H7 (cell line): ENCODE results near the gene WWOX. TPM values are rescaled to one million over a fixed set of nuclear protein-coding genes. Genes with fewer than 3 reads are reported as not detected.
A peak's percentile ranks its signal among the peaks of the same experiment; 100 is the strongest.

ENCODE experiments used
- DNase-seq: peaks from one replicate; pipeline ENCODE4 v3.0.0; 2012
- H3K27me3 ChIP-seq: 2 replicates; pipeline ENCODE4 v1.6.0; 2011; ENCODE audit warnings: mild to moderate bottlenecking, low read length; ENCODE audit not compliant: control insufficient read depth, insufficient read depth
- H3K36me3 ChIP-seq: replicated peaks from 2 replicates; pipeline ENCODE4 v1.5.1; 2011; ENCODE audit warnings: low read length; ENCODE audit not compliant: control insufficient read depth, insufficient read depth
- H3K4me3 ChIP-seq: 2 replicates; pipeline ENCODE4 v1.5.1; 2011; ENCODE audit warnings: low read depth, mild to moderate bottlenecking, control low read depth, low read length, moderate library complexity; ENCODE audit not compliant: insufficient read depth
- total RNA-seq: library from RNA; depleted of rRNA; stranded (reverse); fragments of >200 nt; shearing (Covaris generic); gene quantifications from 2 replicates; pipeline ENCODE4 v1.2.3, GENCODE V29; 2014

WWOX gene
- total RNA-seq, 1 experiment from 2014 or later, result 29.2 TPM

DNA sequence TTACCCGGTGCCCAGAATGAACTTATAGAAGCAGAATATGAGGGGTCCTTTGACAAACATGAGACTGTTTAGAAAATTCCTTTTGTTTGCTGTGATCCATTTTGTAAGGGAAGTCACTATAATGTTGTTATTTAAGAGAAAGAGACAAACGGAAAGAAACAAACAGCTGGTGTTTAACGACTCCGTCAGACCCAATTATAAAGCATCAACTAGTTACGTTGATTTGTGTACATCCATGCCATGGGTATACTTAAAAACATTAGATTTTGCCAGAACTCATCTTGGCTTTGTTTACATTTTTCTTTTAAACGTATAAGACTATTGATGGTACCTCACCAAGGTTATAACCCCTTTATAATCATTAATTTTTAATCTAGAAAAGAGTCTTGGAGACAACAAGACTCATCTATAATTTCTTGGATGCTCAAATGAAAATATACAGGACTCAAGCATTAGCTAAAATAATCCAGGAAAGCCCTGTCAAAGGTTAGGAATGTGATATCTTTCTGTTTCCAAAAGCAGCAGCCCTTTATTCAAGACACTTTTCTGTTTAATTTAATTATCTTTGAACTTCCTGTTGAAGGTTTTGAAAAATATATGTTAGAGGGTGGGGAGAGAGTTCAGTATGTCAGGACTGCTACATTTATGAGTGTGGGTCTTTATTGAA is 331.7 kb downstream of the WWOX start:
- DNase-seq, result no peak
- Histone ChIP-seq H3K36me3 (no peaks in the 10 kb centered on the region), H3K4me3 (no peak overlapping the region), H3K27me3 (no peaks in the 10 kb centered on the region)

DNA sequence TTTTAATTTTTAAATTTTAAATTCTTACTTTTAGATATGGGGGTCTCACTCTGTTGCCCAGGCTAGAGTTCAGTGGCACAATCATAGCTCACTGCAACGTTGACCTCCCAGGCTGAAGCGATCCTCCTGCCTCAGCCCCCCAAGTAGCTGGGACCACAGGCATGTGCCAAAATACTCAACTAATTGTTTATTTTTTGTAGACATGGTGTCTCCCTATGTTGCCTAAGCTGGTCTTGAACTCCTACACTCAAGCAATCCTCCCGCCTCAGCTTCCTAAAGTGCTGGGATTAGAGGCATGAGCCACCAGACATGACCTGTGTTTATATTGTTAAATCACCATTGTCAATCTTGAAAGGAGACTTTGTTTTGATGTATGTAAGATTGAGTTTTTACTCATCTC is 332.2 kb downstream of the WWOX start:
- DNase-seq, result no peak
- Histone ChIP-seq H3K36me3 (no peaks in the 10 kb centered on the region), H3K4me3 (no peak overlapping the region), H3K27me3 (no peaks in the 10 kb centered on the region)

DNA sequence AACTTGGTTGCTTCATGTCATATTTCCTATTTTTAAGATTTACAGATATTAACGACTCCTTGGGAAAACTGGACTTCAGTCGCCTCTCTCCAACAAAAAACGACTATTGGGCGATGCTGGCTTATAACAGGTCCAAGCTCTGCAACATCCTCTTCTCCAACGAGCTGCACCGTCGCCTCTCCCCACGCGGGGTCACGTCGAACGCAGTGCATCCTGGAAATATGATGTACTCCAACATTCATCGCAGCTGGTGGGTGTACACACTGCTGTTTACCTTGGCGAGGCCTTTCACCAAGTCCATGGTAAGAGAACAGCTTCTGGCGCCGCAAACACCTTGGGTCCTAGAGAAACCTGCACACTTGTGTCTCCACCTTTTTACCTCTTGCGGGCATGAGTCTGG is 333.0 kb downstream of the WWOX start:
- no peaks in the 10 kb centered on the region for H3K36me3 ChIP-seq
- no peak for DNase-seq
- H3K4me3 ChIP-seq, result no peak overlapping the region
- H3K27me3 ChIP-seq, result no peaks in the 10 kb centered on the region

DNA sequence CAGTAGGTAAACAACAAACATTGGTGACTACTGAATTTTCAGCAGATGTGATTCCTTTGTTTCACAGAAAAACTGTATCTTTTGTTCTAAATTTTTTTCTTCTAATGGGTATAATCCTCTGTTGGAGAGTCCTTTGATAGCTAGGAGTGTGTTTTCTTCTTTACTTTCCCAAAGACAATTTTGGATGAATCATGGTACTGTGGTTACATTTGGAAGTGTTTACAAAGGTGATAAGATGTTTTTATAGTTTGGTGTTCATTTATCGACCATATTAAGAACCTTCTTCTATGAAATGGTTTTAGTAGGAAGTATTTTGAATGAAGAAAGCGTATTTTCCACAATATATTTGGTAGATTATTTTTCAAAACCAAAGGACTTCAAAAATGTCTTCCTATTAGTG is 333.7 kb downstream of the WWOX start:
- no peak for DNase-seq
- no peaks in the 10 kb centered on the region for H3K27me3 ChIP-seq
- no peak overlapping the region for H3K4me3 ChIP-seq
- H3K36me3 ChIP-seq, result no peaks in the 10 kb centered on the region

DNA sequence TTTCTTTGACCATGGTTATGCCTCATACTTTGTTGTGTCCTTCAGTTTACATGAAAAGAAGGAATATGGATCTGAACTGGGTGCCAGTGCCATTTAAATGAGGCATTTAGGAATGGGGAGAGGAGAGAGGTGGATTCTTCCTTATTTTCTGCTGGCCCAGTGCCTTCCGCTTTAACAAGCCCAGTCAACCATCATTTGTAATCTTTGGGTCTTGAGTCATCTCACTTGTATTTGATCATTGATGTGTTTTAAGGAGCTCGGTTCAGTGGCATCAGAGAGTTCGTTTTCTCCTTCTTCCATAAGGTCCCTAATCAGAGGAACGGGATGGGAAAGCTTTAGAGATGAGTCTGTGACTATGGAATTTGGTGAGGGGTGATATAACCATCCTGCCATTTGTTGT is 334.9 kb downstream of the WWOX start:
- H3K27me3 ChIP-seq, result no peaks in the 10 kb centered on the region
- DNase-seq, result no peak
- no peaks in the 10 kb centered on the region for H3K36me3 ChIP-seq
- H3K4me3 ChIP-seq, result no peak overlapping the region

DNA sequence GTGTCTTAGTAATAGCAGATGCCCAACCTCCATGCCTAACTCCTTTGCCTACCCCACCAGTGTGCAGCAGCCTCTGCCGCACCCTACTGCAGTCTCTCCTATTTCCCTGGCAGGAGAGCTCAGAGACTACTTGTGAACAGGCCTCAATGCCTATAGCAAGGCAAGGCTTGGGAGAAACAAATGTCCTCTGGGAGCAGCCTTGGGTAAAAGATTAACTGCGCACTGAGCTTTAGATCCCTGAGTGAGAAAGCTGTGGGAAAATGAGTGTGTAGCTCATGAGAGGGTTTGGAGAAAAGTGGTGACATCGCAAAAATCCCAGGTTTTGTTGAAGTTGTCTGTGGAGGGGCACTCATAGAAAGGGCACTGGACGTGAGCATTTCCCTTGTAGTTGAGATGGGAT is 335.8 kb downstream of the WWOX start:
- H3K4me3 ChIP-seq, result no peak overlapping the region
- H3K27me3 ChIP-seq, result no peaks in the 10 kb centered on the region
- no peak for DNase-seq
- H3K36me3 ChIP-seq, result no peaks in the 10 kb centered on the region

DNA sequence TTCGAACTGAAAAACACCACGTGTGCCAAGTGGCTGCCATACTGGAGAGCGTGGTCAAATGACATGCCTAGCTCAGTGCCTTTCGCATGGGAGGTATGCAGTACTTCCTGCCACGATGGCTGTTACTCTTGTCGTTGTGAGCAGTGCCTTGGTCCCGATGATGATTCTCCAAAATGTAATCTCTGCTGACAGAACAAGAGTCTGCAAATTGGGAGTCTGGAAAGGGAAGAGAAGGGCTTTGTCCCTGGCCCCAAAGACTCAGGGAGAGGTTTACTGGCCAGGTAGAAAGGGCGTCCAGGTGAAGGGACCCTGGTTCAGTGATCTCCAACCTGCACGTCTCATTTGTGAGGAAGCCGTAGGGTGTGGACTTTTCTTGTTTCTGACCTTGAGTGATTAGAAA is 336.6 kb downstream of the WWOX start:
- DNase-seq, result no peak
- Histone ChIP-seq H3K27me3 (no peaks in the 10 kb centered on the region), H3K4me3 (no peak overlapping the region), H3K36me3 (no peaks in the 10 kb centered on the region)

DNA sequence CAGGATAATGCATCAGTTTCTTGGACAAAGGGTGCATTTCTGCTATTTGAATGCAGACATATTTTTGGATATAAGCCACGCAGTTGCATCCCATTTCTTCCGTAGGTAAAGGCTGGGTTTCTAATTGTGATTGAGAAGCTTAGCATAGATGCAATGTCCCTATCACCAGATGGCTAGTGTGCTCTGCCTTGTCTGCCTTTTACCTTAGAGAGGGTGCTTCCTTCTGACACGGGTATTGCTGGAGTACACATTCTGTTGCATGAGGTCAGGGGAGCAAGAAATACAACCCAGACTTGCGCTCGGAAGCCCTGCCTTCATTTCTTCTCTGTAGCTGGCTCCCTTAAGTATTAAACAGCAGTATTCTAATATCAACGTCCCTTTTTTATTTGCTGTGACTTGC is 337.4 kb downstream of the WWOX start:
- DNase-seq, result no peak
- no peaks in the 10 kb centered on the region for H3K36me3 ChIP-seq
- H3K4me3 ChIP-seq, result no peak overlapping the region
- no peaks in the 10 kb centered on the region for H3K27me3 ChIP-seq

DNA sequence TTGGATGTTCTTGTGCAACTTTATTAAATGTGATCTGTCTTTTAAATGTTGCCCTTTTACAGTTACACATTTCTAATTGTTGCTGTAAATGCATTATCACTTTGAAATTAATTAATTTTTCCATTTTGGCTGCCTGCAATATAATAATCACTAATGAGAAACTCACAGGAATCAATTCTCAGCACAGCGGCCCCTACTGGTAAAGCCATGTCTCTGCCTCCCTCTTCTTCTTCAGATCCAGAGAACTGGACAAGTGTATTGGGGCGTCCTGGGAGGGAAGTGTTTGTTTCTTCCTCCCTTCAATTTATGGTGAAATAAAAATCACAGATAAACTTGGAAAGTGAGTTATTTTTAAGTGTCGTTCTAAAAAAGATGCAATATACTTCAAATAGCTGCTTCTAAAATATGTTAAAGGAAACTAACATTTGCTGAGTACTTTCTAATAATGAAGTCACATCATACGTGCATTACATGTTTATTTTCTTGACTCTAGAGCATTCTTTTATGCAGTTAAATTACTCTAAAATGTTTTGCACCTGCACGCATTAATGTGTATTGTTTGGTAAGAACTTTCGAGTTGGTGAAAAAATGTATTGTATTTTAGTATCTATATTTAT is 338.0 kb downstream of the WWOX start:
- Histone ChIP-seq H3K27me3 (no peaks in the 10 kb centered on the region), H3K36me3 (no peaks in the 10 kb centered on the region), H3K4me3 (no peak overlapping the region)
- DNase-seq, result peak; percentile 66

DNA sequence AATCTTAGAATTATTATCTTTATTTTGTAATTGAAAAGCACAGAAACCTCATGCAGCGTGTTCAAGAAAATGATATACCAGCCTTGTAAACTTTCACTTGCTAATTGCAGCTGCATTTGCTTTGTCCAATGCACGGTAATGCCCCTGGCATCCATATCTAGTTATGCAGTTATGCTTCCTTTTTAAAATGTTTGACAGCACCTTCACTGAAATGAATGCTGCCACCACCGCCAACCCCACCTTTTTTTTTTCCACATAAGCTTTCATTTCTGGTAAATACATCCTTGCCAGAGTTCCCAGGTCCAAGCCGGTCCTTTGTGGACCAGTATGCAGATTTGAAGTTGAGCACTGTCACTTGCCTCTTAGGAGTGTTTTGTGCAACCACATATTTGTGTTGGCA is 338.8 kb downstream of the WWOX start:
- H3K4me3 ChIP-seq, result no peak overlapping the region
- no peak for DNase-seq
- H3K27me3 ChIP-seq, result no peaks in the 10 kb centered on the region
- no peaks in the 10 kb centered on the region for H3K36me3 ChIP-seq

DNA sequence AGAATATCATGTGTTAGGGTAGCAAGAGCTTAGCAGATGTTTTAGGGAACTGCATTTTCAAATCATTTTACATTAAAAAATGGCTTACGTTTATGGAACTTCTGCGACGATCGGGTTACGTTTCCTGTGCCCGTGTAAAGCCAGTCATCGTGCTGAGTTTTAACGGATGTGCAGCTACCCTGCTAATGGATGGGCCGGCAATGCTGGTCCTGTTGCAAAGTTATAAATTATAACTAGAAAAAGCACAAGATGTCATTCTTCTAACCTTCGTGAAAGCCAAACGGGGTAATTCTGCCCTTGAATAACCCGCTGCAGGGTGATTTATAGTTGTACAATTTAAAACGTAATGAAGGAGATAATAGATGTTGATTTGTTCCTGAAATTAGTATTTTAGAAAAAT is 339.2 kb downstream of the WWOX start:
- Histone ChIP-seq H3K36me3 (no peaks in the 10 kb centered on the region), H3K27me3 (no peaks in the 10 kb centered on the region), H3K4me3 (no peak overlapping the region)
- DNase-seq, result no peak

DNA sequence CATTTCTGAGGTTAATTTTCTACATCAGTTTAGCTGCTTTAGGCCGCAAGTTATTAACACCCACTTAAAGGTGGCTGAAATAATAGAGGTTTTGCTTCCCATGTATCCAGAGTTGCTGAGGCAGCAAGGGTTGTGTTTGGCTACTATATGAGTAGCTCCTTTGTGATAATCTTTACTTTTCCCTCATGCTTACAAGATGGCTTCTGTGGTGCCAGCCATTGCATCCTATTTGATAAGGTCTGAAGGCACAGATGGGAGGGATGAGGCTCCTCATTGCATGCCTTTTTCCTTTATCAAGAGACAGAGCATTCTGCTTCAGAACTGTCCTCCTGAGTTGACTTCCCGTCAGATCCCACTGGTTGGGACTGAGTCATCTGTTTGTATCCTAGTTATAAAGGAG is 340.2 kb downstream of the WWOX start:
- Histone ChIP-seq H3K36me3 (no peaks in the 10 kb centered on the region), H3K27me3 (no peaks in the 10 kb centered on the region), H3K4me3 (no peak overlapping the region)
- DNase-seq, result no peak

DNA sequence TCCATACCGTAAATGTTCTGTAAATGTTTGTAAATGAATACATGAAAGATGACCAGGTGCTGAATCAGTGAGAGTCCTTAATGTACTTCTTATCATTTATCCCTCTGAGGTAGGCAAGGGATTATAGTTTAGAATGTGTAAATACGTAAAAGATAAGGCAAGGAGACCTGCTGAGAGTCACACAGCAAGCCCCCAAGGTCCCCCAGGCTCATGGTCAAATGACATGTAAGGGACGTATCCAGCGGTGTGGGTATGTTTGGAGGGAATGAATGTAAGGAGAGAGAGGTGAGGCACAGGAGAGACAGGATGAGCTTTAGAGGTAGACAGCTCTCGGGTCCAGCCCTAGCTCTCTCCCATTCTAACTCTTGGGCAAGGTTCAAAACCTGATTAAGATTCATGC is 341.8 kb downstream of the WWOX start:
- Histone ChIP-seq H3K27me3 (no peaks in the 10 kb centered on the region), H3K36me3 (no peaks in the 10 kb centered on the region), H3K4me3 (no peak overlapping the region)
- DNase-seq, result no peak

DNA sequence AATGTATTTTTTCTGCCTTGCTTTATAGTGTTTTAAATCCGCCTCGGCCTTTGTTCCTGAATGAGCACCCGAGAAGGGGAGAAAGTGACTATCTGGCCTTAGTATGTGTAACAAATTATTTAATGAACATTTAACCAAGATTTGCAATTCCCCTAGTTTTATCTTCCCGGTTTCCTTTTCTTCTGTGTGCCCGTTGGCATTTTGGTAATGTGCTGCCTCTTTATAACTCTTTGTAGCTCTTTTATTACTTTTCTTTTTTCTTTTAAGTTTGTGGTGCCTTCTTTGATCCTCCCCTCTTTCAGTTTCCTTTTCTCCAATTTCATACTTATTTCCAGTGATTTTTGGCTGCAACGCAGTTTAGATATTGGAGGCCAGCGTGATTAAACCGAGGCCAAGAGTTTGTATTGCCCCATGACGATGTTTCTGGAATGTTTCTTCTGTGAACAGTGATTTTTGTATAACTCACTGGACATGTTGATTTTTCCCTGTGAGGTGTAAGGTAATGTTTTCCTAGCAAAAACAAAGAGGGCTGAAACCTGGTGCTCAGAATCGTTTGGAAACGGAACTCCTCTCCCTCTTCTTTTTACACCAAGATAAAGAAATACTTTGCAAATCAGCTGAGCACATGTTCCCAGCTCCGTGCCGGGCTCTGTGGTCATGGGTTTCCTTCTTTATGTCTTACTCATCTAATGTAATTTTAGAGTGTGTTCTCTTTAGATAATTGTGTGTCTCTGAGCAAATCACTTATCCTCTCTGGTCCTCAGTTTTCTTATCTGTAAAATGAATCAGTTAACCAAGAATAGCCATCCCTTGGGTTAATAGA is 344.3 kb downstream of the WWOX start:
- Histone ChIP-seq H3K27me3 (no peaks in the 10 kb centered on the region), H3K36me3 (no peaks in the 10 kb centered on the region), H3K4me3 (no peak overlapping the region)
- no peak for DNase-seq

DNA sequence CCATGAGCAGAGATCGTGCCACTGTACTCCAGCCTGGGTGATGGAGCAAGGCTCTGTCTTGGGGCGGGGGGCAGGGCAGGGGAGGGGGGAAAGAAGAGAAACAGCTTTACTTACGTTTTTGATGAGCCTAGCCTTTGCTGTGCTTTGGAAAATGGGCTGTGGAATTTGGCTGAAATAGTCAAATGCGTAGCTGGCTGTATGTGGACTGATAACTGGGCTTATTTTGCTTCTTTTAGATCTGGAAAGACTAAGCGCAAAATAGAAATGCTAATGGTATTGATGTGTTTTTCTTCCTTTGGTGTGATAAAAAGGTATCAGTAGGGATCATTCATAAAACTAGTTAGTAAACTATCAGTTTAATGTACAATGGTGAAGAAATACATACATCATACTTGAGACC is 346.4 kb downstream of the WWOX start:
- Histone ChIP-seq H3K4me3 (no peak overlapping the region), H3K27me3 (no peaks in the 10 kb centered on the region), H3K36me3 (no peaks in the 10 kb centered on the region)
- DNase-seq, result no peak
